NB4 (cell line): ENCODE results near the gene ANKRD60.

Experiments
- CTCF ChIP-seq: IDR thresholded peaks from one replicate; pipeline ENCODE4 v1.5.1; 2012; ENCODE audit warnings: low read depth, low read length
- MAX ChIP-seq: IDR thresholded peaks from 2 replicates; pipeline ENCODE4 v1.6.1; 2011; ENCODE audit warnings: low read depth, low read length
- POLR2A ChIP-seq: IDR thresholded peaks from 2 replicates; pipeline ENCODE4 v1.6.1; 2011; ENCODE audit warnings: mild to moderate bottlenecking; ENCODE audit not compliant: insufficient read length; ENCODE audit errors: extremely low read depth

- no peak for TF ChIP-seq MAX
- no peak for TF ChIP-seq CTCF
- no peak for TF ChIP-seq POLR2A
These were observed 17.5 kb upstream of the ANKRD60 start for GRCh38 chr20:58245931-58246330.
